ENCODE data around the gene ADIPOQ.
"Not testable (repeated sequence)": the region's sequence is repeated elsewhere in the genome, so short reads cannot be mapped to it uniquely, and the experiment has no call there.

ADIPOQ gene

DNA sequence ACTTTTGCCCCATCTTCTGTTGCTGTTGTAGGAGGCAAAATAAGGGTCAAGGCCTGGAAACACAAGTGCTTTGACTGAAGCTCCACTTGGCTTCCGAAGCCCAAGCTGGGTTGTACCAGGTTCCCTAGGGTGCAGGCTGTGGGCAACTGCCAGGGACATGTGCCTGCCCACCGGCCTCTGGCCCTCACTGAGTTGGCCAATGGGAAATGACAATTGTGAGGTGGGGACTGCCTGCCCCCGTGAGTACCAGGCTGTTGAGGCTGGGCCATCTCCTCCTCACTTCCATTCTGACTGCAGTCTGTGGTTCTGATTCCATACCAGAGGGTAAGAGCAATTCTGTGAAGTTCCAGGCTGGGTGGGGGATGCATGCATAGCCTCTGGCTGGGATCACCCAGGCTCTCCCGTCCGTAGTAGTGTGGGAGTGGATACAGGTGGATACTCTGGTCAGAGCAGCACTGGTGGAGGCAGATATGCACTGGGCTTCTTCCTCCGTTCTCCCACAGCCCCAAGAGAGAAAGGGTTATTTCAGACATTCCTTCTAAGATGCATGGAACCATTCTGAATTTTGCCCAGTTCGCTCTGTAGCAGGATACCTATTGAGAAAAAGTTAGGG, at the start of gene ADIPOQ:
Gene ADIPOQ (plus strand): TSS at position 285 of the 613 bp plus-strand sequence. CDS start 10,349 bp downstream, outside the sequence.
- DNase-seq: no peak

DNA sequence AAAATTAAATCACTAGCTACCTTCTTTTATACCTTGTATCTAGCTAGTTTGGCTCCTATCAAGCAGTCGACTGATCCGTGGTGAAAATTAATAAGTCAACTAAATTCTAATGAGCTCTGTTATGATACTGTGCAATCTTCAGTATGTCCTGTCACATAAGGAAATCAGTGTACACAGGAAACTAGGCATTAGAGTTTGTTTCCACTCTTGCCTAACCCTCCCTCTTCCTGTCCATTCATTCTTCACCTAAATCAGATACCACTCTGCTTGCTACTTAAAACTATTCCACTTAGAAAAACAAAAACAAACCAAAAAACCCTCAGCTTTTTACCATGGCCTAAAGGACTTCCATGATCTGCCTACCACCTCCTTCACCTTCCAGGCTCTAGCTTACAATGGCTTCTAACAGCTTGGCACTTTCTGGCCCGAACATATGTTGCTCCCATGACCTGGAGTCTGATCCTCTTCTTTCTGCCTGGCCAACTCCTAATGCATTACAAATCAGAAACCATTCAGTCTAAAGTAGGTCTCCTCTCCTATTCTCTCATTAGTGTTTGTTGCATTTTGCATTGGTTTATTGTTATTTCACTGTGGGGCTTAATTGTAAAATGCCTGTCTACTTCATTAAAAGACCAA, 44.2 kb upstream of the ADIPOQ start:
- DNase-seq: no peak

DNA sequence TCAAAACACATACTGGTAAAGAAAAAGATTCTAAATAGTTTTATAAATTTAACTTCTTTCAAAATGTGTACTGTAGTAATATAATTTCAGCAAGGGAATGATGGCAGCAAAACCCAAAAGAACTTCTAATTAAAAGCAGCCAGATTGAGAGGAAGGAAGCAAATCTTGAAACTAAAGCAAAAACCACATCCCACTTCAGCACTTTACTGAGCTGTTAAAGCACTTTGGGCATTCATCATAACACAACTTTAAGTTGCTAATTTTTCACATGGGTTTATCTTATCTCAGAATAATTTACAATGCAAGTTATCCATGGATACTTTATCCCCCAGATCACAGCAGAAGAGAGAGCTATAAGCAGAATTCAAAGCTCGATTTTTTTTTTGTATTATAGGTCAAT, 42.2 kb upstream of the ADIPOQ start:
- no peak for DNase-seq

DNA sequence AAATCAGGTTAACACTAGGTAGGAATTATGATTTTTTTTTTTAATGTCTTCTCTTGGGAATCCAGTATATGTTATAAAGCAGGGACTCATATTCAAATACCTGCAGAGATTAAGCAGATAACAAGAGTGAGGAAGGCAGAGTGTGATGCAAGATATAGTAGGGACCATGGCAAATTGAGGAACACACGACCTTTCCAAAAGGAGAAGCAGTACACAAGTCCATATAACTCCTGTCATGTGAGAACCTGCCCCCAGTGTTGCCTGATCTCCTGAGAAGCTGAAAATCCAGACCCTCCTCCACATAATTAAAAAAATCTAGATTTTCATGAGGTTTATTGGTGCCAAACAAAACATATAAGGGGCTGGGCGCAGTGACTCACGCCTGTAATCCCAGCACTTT, 39.8 kb upstream of the ADIPOQ start:
- no peak for DNase-seq

DNA sequence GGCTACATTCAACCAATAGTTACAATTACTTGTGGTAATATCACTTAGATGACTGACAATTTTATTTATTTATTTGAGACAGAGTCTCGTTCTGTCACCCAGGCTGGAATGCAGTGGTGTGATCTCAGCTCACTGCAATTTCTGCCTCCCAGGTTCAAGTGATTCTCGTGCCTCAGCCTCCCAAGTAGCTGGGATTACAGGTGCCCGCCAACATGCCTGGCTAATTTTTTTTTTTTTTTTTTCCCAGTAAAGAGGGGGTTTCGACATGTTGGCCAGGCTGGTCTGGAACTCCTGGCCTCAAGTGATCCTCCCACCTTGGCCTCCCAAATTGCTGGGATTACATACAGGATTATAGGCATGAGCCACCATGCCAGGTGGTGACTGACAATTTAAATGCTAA, 39.1 kb upstream of the ADIPOQ start:
- not testable (repeated sequence) for DNase-seq

DNA sequence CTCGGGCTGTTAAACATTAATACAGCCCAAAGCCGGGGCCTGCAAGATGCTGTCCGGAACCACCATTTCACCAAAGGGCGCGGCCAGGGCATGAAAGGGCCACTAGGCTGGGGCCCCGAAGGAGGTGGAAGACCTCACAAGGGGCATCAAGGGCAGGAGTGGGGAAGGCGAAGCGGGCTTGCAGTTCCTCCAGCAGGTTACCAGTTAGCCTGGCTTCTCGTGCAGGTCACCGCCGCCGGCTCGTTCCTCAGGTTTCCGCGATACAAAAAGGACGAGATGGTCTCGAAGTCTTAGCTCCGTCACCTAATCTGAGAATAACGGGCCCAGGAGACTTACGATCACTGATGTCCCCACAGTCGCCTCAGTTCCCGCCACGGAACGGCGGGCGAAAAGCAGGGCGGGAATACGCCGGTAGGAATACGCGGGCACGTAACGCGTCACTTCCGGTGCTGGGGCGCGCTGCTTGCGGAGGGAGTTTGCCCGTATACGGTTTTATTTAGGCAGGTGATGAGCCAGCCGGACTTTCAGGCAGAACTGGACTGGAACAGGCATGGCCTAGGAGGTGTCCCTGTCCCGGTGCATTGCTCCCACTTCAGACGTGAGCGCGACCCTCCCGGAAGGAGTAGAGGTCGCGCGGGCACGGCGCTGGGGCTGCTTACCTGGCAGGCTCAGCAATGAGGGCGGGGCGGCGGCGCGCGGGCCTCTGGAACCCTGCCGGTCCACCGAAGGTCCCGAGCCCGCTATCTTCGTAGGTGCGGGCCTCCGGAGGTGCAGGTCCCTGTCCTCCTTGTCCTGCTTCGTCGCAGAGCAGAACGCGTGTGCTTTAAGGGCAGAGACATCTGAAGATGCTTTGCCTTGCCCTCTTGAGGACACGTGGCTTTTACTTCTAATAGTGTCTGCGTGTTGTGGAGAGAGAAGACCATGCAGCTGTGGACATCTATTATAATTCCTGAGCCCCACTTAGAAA, 36.1 kb upstream of the ADIPOQ start, which contains the start of gene RFC4:
Gene RFC4 (minus strand): TSS at position 394 of the 967 bp plus-strand sequence. CDS start 1,769 bp downstream, outside the sequence.
- no peak for DNase-seq

DNA sequence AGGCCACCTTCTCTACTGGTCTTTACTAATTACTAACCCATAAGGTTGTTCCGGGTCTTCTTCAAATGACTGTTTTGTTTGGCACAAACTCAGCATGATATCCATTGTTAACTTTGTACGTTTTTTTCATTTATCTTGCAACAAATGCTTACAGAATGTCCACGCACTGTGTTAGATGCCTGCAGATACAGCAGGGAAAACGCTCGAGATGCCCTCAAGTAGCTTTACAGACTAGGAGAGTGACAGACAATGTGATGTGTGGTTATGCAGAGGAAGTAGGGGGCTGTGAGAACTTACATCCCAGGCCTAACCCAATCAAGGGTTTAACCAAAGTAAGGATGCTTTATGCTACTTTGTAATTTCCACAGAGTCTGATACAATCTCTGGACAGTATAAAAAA, 35.3 kb upstream of the ADIPOQ start:
- no peak for DNase-seq

DNA sequence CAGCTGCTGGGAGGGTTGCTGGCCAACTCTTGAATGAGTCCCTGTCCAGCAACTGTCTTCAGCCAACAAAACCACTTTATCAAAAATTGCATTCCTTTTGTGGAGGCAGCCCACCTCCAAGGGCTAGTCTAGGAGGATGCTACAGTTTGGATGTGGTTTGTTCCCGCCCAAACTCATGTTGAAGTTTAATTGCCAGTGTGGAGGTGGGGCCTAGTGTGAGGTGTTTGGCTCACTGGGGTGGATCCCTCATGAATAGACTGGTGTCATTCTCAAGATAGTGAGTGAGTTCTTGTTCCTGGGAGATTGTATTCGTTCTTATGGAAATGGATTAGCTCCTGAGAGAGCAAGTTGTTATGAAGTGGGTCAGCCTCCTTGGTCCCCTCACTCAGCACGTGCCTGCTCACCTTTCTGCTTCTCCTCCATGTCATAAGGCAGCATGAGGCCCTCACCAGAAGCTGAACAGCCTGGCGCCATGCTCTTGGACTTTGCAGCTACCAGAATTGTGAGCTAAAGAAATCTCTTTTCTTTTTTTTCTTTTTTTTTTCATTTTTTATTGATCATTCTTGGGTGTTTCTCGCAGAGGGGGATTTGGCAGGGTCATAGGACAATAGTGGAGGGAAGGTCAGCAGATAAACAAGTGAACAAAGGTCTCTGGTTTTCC, 32.0 kb upstream of the ADIPOQ start:
- no peak for DNase-seq

DNA sequence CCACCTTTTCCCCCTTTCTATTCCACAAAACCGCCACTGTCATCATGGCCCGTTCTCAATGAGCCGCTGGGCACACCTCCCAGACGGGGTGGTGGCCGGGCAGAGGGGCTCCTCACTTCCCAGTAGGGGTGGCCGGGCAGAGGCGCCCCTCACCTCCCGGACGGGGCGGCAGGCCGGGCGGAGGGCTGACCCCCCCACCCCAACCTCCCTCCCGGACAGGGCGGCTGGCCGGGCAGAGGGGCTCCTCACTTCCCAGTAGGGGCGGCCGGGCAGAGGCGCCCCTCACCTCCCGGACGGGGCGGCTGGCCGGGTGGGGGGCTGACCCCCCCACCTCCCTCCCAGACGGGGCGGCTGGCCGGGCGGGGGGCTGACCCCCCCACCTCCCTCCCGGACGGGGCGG, 31.2 kb upstream of the ADIPOQ start:
- not testable (repeated sequence) for DNase-seq

DNA sequence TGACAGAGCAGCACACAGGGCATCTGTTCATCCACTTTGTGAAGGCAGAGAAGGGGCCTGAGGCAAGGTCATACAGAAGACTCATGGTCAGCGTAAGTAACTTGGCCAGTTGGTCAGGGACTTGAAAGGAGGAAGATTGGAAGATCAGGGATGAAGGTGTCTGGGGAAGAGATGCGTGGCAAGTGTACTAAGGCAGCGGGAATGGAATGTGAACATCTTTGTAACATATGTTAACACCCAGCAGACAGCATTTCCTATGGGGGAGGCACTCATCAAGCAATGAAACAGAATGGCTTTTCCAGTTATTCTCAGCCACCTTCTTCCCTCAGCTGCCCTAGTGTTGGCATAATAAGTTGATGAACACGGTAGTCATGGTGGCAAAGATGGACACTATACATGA, 28.4 kb upstream of the ADIPOQ start:
- DNase-seq: no peak

DNA sequence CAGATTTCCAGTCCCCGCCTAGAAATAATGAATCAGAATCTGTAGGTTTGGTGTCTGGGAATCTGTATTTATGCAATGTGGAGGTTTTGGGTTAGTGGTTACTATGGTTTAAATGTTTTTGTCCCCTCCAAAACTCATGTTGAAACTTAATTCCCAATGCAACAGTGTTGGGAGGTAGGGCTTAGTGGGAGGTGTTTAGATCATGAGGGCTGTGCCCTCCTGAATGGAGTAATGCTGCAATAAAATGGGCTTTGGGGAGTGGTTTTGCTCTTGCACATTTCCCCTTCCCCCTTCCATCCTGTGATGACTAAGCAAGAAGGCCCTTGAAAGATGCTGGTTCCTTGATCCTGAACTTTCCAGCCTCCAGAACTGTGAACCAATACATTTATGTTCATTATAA, 27.1 kb upstream of the ADIPOQ start:
- no peak for DNase-seq

DNA sequence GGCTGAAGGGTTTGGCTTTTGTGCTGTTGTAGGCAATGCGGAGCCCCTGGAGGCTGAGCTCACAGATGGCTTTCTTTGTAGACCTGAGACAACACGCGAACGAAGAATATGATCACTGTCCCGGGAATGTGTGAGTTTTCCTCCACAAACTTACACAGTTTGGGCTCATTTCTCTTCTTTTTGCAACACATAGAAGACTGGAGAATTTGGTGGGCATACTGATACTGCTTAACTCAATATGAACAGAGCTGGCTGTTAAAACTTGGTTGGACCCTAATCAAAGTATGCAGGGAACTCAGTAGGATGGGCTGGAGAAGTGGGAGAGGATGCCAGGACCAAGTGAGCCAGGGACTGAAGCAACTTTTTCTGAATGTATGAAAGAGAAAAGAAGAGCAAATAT, 24.0 kb upstream of the ADIPOQ start:
- no peak for DNase-seq

DNA sequence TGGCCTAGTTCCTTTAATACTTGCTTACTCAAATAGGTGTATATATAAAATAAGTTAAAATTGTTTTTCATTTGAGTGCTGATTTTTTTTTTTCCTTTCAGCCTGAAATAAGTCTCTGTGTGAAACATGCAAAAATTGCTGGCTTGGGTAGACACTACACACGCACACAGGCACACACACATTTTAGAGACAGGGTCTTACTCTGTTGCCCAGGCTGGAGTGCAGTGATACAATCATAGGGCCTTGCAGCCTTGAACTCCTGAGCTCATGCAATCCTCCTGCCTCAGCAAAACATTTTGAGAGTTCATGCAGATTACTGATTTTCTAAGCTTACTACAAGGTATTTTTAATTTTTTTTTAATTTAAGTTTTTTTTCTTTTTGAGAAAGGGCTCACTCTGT, 23.6 kb upstream of the ADIPOQ start:
- no peak for DNase-seq

DNA sequence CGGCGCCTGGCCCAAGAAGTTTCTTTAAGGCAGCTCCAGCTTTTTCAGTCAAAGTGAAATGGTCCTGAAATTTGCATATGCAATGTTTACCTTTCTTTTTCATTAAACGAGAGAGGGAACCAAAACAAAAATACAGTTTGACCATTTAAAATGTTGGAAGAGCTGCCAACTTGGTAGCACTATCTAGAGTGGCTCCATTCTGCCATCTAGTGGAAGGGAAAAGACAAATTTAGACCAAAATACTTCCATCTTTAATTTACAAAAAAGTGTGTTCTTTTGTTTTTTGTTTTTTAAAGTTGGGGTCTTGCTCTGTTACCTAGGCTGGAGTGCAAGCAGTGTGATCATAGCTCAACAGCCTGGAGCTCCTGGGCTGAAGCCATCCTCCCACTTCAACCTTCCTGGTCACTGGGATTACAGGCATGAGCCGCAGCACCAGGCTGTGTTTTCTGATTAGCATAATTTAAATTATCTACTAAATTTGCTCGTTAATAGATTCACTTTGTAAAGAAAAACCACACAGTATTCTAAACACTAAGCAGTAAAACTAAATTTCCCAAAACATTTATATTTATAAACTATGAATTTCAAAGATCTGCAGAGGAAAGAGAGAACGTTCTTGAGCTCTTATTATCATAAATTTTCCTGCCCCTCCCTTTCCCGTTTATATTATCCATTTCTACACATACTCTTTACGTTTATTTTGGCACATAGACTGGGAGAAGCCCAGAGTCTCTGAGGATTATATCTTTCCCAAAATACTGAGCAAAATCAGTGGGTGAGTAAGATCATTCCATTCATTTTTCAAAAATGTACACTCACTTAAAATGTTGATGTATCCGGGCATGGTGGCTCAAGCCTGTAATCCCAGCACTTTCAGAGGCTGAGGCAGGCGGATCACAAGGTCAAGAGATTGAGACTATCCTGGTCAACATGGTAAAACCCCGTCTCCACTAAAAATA, 20.8 kb upstream of the ADIPOQ start:
- DNase-seq: no peak

DNA sequence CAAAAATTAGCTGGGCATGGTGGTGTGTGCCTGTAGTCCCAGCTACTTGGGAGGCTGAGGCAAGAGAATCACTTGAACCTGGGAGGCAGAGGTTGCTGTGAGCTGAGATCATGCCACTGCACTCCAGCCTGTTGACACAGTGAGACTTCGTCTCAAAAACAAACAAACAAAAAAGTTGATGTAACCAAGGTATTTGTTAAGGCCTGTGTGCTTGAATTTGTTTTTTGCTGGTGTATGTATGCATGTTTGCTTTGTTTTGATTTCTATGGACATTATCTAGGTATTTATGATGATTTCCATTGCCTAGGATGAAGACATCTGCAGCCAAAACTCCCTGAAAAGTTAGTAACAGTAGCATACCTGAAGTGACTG, 20.1 kb upstream of the ADIPOQ start:
- DNase-seq: not testable (repeated sequence)

DNA sequence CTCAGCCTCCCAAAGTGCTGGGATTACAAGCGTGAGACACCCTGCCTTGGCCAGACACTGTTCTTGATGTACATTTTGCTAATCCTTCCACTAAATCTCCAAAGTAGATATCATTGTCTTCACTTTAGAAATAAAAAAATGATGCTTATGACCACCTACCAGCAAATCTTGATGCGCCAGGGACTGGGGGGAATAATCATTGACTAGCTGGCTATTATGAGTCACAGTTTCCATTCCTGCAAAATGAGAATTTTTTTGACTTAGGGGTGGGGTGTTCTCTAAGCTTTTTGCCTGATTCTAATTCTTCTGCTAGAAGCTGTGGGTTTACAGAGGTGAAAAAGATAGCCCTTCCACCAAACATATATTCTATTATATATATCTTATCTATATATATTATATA, 19.1 kb upstream of the ADIPOQ start:
- DNase-seq: no peak

DNA sequence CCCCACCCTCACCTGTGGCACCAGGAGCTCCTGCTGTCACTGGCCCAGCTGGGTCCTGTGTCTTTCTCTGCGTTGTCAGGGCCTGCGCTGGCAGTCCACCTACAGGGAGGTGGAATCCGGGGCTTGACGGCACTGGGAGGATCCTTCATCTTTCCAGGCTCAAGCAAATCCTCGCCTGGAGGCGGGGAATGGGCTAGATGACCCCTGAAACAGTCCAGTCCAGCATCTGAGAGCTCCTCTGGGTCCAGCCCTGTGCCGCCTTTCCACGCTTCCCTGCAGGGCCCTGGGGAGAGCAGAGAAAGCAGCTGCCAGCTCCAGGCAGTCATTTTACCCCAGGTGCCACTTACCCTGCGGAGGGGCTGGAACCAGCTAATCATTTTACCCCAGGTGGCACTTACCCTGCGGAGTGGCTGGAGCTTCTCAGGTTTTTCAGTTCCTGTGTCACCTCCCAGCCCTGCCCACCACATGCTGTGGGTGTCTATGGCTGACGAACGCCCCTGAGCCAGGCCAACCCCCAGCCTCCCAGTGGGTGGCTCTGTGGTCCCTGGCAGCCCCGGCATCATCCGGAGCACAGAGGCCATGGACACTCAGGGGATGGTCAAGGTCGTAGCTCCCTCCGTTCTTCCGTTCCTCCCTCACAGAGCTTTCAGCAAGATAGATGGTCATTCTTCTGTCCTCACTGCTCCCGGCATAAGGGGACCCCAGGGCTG, 17.9 kb upstream of the ADIPOQ start:
- DNase-seq: no peak

DNA sequence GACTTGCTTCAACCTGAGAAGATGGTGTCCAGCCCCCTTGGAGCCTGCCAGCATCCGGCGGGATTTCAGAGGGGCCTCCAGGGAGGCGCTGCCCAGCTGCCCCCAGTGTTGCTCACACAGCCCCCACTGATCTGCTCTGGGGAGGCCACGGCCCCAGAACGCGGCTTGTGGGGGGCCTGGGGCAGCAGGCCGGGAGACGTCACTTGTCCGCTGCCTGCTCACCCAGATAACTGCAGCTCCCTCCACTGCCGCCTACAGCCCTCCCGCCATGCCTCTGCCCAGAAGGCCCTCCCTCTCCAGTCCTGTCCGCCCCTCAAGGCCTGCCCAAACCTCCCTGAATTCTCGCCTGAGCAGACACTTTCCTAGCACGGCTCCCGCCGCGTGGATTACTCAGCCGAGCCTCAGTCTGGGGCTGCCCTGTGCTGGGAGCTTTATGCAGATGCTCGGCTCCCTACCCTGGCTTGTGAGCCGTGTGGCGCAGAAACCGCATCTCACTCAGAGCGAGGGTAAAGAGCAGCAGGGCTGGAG, 17.2 kb upstream of the ADIPOQ start:
- no peak for DNase-seq

DNA sequence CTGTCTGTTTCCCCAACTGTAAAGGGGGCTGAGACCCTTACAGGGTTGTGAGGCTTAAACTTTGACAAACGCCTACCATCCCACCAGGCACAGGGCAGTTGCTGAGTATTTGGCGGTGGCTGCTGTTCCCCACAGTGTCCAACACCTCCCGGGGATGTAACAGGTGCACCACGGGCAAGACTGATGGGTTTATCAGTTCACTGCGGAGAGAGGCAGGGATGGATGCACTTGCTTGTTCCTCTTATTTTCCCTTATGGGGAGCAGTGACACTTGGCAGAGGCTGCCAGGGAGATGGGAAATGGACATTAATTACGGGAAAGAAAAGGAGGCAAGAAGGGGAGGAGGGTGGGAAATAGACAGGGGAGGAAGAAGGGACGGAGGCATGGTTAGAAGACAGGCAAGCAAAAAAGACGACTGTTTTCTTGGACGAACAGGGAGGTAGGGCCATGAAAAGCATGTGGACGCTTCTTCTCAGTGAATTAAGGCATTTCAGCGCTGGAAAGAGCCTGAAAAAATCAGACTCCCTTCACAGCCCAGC, 16.6 kb upstream of the ADIPOQ start:
- no peak for DNase-seq

DNA sequence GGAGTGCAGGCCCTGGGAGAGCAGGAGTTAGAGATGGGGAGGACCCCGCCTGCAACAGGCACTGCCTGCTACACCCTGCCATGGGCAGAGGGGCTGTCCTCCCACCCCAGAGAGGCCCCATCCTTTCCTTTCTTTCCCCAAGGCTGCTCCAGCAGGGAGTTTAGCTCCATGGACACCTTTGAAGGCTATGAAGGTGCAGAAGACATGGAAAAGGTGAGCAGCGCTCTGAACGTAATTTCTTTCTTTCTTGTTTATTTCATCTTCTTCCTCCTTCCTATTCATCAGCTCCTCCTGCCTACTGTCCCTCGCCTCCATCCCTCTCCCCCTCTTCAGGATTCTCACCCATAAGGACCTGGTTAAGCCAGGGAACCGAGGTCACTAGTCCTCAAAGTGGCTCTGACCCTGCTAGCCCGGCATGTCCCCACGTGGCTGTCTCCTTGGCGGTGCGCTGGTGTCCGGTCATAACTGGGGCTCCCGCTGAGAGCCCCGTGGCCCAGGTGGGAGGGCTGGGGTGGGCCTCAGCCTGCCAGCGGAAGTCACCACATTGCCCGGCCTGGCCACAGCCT, 16.0 kb upstream of the ADIPOQ start:
- DNase-seq: no peak

All from cortex of kidney (tissue), 1 donor.